ENCODE results near the gene RAD51B. TPM values are rescaled to one million over a fixed set of nuclear protein-coding genes. Genes with fewer than 3 reads are reported as not detected.

Gene RAD51B
- total RNA-seq, 2 experiments from 2014 or later, result 27.4 to 31.6 TPM

- no peak for DNase-seq
- no peak overlapping the region for H3K27ac Mint-ChIP-seq
- H3K36me3 Mint-ChIP-seq, result peaks cover 4% of the 10 kb centered on the region
- no peaks in the 10 kb centered on the region for H3K27me3 Mint-ChIP-seq
- peaks cover 31% of the 10 kb centered on the region for H3K4me1 Mint-ChIP-seq
- H3K9me3 Mint-ChIP-seq, result no peaks in the 10 kb centered on the region
- no peak overlapping the region for H3K4me3 Mint-ChIP-seq
Measured at GRCh38 chr14:68399971-68400370, 580.4 kb downstream of the RAD51B start.

- Mint-ChIP-seq H3K4me3 (no peak overlapping the region), H3K4me1 (peaks cover 38% of the 10 kb centered on the region), H3K27me3 (no peaks in the 10 kb centered on the region), H3K36me3 (peaks cover 4% of the 10 kb centered on the region), H3K9me3 (no peaks in the 10 kb centered on the region), H3K27ac (peak overlapping the region; percentile 64)
- DNase-seq, result no peak
Measured at GRCh38 chr14:68401317-68401716, 581.7 kb downstream of the RAD51B start.

GRCh38 chr14:68401855-68402254 lies 582.3 kb downstream of the RAD51B start:
- Mint-ChIP-seq H3K36me3 (peaks cover 4% of the 10 kb centered on the region), H3K9me3 (no peaks in the 10 kb centered on the region), H3K4me1 (peaks cover 38% of the 10 kb centered on the region), H3K4me3 (no peak overlapping the region), H3K27me3 (no peaks in the 10 kb centered on the region), H3K27ac (no peak overlapping the region)
- DNase-seq, result no peak

- DNase-seq, result no peak
- H3K27ac Mint-ChIP-seq, result no peak overlapping the region
- H3K4me1 Mint-ChIP-seq, result peaks cover 38% of the 10 kb centered on the region
- peaks cover 4% of the 10 kb centered on the region for H3K36me3 Mint-ChIP-seq
- no peaks in the 10 kb centered on the region for H3K9me3 Mint-ChIP-seq
- no peak overlapping the region for H3K4me3 Mint-ChIP-seq
- H3K27me3 Mint-ChIP-seq, result no peaks in the 10 kb centered on the region
Measured at GRCh38 chr14:68402525-68403101, 583.0 kb downstream of the RAD51B start.

DNA sequence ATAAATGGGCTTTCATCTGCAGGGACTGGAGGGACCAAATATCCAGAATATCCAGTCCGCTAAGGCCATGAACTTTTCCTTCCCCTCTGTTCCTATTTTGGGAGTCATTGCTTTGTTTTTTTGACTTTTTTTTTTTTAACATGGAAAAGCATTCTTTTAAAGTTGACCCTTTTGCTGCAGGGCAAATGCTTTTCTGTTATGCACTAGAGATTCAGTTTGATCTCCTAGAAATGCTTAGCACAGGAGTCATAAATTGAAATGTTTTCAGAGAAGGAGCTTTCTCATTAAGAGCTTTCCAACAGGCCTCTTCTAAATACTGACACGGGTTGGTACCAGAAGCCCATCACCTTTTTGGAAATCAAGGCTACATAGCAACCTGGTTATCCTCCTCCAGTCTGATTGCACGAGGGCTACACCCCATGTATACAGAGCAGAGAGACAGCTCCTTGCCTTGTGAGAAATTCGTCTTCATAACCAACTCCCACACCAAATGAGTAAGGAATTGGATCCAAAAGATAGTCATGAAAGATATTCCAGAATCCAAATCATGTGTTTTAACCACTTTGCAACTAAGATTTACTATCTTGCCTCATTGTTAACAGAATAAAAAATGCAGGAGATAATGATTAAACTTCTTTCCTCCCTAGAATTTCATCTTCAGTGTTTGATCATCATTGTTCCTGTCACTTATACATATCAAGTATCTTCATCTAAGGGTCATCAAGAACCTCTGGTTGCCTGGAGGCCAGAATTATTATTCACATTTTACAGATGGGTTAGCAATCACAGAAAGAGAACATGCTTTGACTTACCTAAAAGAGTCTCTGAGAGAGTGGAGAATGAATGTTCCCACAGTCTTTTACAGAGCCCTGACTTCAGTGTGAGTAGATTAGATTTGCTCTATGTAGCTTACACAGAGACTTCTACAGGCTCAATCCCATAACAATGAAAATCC lies 583.9 kb downstream of the RAD51B start:
- H3K4me1 Mint-ChIP-seq, result peaks cover 40% of the 10 kb centered on the region
- no peaks in the 10 kb centered on the region for H3K9me3 Mint-ChIP-seq
- no peak for DNase-seq
- no peak overlapping the region for H3K4me3 Mint-ChIP-seq
- no peaks in the 10 kb centered on the region for H3K27me3 Mint-ChIP-seq
- H3K27ac Mint-ChIP-seq, result no peak overlapping the region
- H3K36me3 Mint-ChIP-seq, result peaks cover 4% of the 10 kb centered on the region

DNA sequence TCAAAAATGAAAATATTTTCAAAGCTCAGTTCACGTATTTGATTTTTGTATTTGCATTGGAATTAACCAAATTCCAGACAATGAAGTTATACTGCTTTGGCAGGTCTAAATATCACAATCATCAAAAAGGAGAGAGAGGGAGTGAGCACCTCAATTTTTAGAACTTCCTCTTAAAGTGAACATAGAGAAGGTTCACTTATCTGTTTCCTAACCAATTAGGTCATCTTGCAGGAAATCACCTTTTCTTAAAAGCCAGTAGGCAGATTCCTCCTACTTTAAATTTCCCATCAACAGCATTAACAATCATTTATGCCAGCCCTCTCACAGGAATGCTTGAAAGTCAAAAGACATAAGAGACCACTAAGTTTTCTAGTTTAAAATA lies 584.6 kb downstream of the RAD51B start:
- peaks cover 43% of the 10 kb centered on the region for H3K4me1 Mint-ChIP-seq
- no peak overlapping the region for H3K4me3 Mint-ChIP-seq
- no peaks in the 10 kb centered on the region for H3K9me3 Mint-ChIP-seq
- peak overlapping the region; percentile 73 for H3K27ac Mint-ChIP-seq
- no peak for DNase-seq
- no peaks in the 10 kb centered on the region for H3K27me3 Mint-ChIP-seq
- peaks cover 4% of the 10 kb centered on the region for H3K36me3 Mint-ChIP-seq

- Mint-ChIP-seq H3K27ac (peak overlapping the region; percentile 73), H3K9me3 (no peaks in the 10 kb centered on the region), H3K27me3 (no peaks in the 10 kb centered on the region), H3K36me3 (peaks cover 4% of the 10 kb centered on the region), H3K4me1 (peaks cover 46% of the 10 kb centered on the region), H3K4me3 (no peak overlapping the region)
- no peak for DNase-seq
Measured at GRCh38 chr14:68404652-68405183, 585.1 kb downstream of the RAD51B start.

GRCh38 chr14:68405961-68406360 lies 586.4 kb downstream of the RAD51B start:
- no peaks in the 10 kb centered on the region for H3K27me3 Mint-ChIP-seq
- no peak overlapping the region for H3K4me3 Mint-ChIP-seq
- DNase-seq, result no peak
- no peak overlapping the region for H3K27ac Mint-ChIP-seq
- peaks cover 42% of the 10 kb centered on the region for H3K4me1 Mint-ChIP-seq
- H3K36me3 Mint-ChIP-seq, result peaks cover 4% of the 10 kb centered on the region
- H3K9me3 Mint-ChIP-seq, result no peaks in the 10 kb centered on the region

DNA sequence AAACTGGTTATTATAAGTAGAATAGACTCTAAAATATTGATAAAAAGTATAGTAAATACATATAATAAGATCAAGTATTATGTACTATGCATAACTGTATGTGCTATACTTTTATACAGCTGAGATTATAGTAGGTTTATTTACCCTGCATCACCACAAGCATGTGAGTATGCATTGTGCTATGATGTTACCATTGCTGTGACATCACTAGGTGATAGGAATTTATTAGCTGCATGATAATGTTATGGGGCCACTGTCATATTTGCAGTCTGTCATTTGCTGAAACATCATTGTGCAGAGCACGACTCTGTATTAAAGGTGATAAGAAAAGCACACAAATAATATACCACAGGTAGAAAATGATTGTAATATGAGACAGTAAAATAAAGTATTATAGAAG lies 587.7 kb downstream of the RAD51B start:
- Mint-ChIP-seq H3K4me1 (peaks cover 40% of the 10 kb centered on the region), H3K9me3 (no peaks in the 10 kb centered on the region), H3K36me3 (peaks cover 4% of the 10 kb centered on the region), H3K27me3 (no peaks in the 10 kb centered on the region), H3K4me3 (no peak overlapping the region), H3K27ac (no peak overlapping the region)
- no peak for DNase-seq

DNA sequence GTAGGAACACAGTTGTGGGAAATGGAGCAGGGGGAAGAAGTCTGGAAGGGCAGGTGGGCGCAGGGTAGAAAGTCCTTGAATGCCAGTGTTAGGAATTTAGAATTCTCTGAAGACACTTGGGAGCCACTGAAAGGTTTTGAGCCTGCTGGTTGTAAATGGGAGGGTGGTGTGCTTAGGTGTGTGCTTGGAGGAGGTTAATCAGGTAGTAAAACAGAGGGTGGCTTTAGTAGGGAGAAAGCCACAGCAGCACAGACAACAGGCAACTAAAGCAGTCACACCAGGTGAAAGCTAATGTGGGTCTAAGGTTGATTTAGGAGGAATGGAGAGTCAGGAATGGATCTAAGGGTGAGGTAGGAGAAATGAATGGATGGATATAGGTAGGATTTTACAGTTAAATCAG lies 588.2 kb downstream of the RAD51B start:
- H3K9me3 Mint-ChIP-seq, result no peaks in the 10 kb centered on the region
- no peaks in the 10 kb centered on the region for H3K27me3 Mint-ChIP-seq
- no peak overlapping the region for H3K4me3 Mint-ChIP-seq
- H3K36me3 Mint-ChIP-seq, result peaks cover 4% of the 10 kb centered on the region
- H3K4me1 Mint-ChIP-seq, result peaks cover 35% of the 10 kb centered on the region
- peak overlapping the region; percentile 39 for H3K27ac Mint-ChIP-seq
- DNase-seq, result no peak

DNA sequence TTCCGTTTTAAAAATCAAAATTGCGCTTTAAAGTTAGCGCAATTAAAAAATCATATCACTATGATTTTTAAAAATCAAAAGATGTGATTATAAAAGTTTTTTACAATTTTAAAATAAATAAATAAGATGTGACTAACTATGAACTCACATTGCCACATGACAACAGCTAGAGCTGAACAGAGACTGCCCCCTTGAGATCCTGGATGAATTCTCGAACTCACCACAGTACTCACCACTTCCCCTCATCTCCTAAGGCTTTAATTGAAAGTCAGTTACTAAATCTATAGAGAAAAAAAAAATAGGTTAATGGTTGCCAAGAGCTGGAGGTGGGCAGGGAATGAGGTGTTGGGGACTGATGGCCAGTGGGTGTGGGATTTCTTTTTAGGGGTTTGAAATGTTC lies 589.1 kb downstream of the RAD51B start:
- Mint-ChIP-seq H3K4me3 (no peak overlapping the region), H3K4me1 (peaks cover 32% of the 10 kb centered on the region), H3K27me3 (no peaks in the 10 kb centered on the region), H3K27ac (no peak overlapping the region), H3K9me3 (no peaks in the 10 kb centered on the region), H3K36me3 (peaks cover 2% of the 10 kb centered on the region)
- DNase-seq, result no peak

GRCh38 chr14:68409387-68409786 lies 589.8 kb downstream of the RAD51B start:
- Mint-ChIP-seq H3K4me3 (no peak overlapping the region), H3K27ac (peak overlapping the region; percentile 5), H3K9me3 (no peaks in the 10 kb centered on the region), H3K4me1 (peaks cover 25% of the 10 kb centered on the region), H3K27me3 (no peaks in the 10 kb centered on the region), H3K36me3 (no peaks in the 10 kb centered on the region)
- DNase-seq, result no peak

- no peak for DNase-seq
- Mint-ChIP-seq H3K27ac (no peak overlapping the region), H3K9me3 (no peaks in the 10 kb centered on the region), H3K4me3 (no peak overlapping the region), H3K27me3 (no peaks in the 10 kb centered on the region), H3K36me3 (no peaks in the 10 kb centered on the region), H3K4me1 (peaks cover 14% of the 10 kb centered on the region)
Measured at GRCh38 chr14:68412505-68413465, 593.2 kb downstream of the RAD51B start.

GRCh38 chr14:68413509-68413908 lies 593.9 kb downstream of the RAD51B start:
- no peaks in the 10 kb centered on the region for H3K27me3 Mint-ChIP-seq
- no peaks in the 10 kb centered on the region for H3K9me3 Mint-ChIP-seq
- no peak overlapping the region for H3K27ac Mint-ChIP-seq
- no peaks in the 10 kb centered on the region for H3K36me3 Mint-ChIP-seq
- DNase-seq, result no peak
- H3K4me3 Mint-ChIP-seq, result no peak overlapping the region
- peaks cover 10% of the 10 kb centered on the region for H3K4me1 Mint-ChIP-seq

DNA sequence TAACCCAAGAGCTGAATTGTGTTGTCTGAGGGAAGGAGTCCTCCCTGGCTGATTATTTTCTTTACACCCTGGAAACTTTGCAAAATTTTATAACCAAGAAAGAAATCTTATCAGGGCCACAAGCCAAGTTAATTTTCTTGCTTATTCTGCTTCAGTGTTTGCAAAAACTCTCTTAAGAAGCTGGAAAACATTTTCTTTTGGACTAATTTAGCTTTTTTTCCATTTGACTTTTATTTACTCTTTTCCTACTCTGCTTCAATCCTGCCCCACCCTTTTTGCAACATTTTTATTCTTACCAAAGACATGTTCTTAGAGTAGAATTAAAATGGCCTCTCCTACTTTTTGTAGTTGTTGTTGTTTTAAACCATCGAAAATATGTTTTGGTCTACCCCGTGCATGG lies 594.5 kb downstream of the RAD51B start:
- no peaks in the 10 kb centered on the region for H3K36me3 Mint-ChIP-seq
- H3K27me3 Mint-ChIP-seq, result no peaks in the 10 kb centered on the region
- no peak for DNase-seq
- H3K9me3 Mint-ChIP-seq, result no peaks in the 10 kb centered on the region
- no peak overlapping the region for H3K27ac Mint-ChIP-seq
- no peak overlapping the region for H3K4me3 Mint-ChIP-seq
- H3K4me1 Mint-ChIP-seq, result peaks cover 12% of the 10 kb centered on the region
